ENCODE data around the gene CTRL.

GRCh38 chr16:67943619-67944504 is 12.2 kb upstream of the CTRL start, which contains the start of gene LCAT:
- TF ChIP-seq, protein P1, sequence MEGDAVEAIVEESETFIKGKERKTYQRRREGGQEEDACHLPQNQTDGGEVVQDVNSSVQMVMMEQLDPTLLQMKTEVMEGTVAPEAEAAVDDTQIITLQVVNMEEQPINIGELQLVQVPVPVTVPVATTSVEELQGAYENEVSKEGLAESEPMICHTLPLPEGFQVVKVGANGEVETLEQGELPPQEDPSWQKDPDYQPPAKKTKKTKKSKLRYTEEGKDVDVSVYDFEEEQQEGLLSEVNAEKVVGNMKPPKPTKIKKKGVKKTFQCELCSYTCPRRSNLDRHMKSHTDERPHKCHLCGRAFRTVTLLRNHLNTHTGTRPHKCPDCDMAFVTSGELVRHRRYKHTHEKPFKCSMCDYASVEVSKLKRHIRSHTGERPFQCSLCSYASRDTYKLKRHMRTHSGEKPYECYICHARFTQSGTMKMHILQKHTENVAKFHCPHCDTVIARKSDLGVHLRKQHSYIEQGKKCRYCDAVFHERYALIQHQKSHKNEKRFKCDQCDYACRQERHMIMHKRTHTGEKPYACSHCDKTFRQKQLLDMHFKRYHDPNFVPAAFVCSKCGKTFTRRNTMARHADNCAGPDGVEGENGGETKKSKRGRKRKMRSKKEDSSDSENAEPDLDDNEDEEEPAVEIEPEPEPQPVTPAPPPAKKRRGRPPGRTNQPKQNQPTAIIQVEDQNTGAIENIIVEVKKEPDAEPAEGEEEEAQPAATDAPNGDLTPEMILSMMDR (IDR thresholded peaks at IDR 0.05): no peak
- TF ChIP-seq EP300 (IDR thresholded peaks at IDR 0.05; ENCODE audit: borderline replicate concordance in 1 of 2, low read depth in 1 of 2, low read length in 1 of 2) (no peak), POLR2AphosphoS5 (IDR thresholded peaks at IDR 0.05; ENCODE audit: low read depth, low read length) (no peak), EZH2phosphoT487 (IDR thresholded peaks at IDR 0.05; ENCODE audit: borderline replicate concordance, low read depth) (no peak), GABPA (IDR thresholded peaks at IDR 0.05; ENCODE audit: low read depth) (no peak), SIN3A (IDR thresholded peaks at IDR 0.05; ENCODE audit: borderline replicate concordance, low read depth, low read length) (no peak), YY1 (IDR thresholded peaks at IDR 0.05; ENCODE audit: low read depth) (no peak), USF2 (IDR thresholded peaks at IDR 0.05; ENCODE audit: borderline replicate concordance, low read depth, low read length) (no peak)

Measured in SK-N-SH (cell line).